HepG2 (cell line): Measurements from ENCODE around the gene ZBTB44. TPM values are rescaled to one million over a fixed set of nuclear protein-coding genes. Genes with fewer than 3 reads are reported as not detected.

Experiments
- ATAC-seq: fragments of 200-7000 bp; cut with Tn5 transposase; 3 replicates; pipeline ENCODE4 v1.9.1; 2020; ENCODE audit warnings: mild to moderate bottlenecking, moderate library complexity
- BruUV-seq: library from RNA; stranded (reverse); fragments of 400-500 nt; replicated peaks from 2 replicates; lab custom pipeline; 2021; lab: Mats Ljungman, UMichigan
- CTCF ChIA-PET: fragments of 300-600 bp; formaldehyde crosslinking; extraction: SDS; loops from one replicate; lab custom pipeline; 2021; ENCODE audit warnings: low total read pairs, inconsistent platforms, low intra/inter-chr PET ratio; lab: Yijun Ruan, JAX
- POLR2A ChIA-PET: fragments of 350-600 bp; sonication (Branson Sonifier 250); formaldehyde crosslinking; loops from one replicate; lab custom pipeline; 2020; ENCODE audit warnings: antibody characterized with exemption, inconsistent platforms; lab: Yijun Ruan, JAX
- DNase-seq: peaks from one replicate; pipeline ENCODE4 v3.0.0-alpha.2; 2015; ENCODE audit warnings: low spot score
- FAIRE-seq: peaks from 3 replicates; lab custom pipeline; 2011; peaks lifted over from hg19 to GRCh38; lab: Jason Lieb, UNC
- H2AFZ ChIP-seq: one replicate; pipeline ENCODE4 v1.6.1; 2011; ENCODE audit warnings: low read length, inconsistent platforms
- H3K27ac ChIP-seq: fragments of 300-600 bp; 3 replicates; pipeline ENCODE4 v1.8.0; 2011; ENCODE audit warnings: mixed run types, mild to moderate bottlenecking, mixed read lengths, low read length, inconsistent platforms; ENCODE audit not compliant: insufficient read depth; ENCODE audit errors: extremely low read length
- H3K27me3 ChIP-seq, 2 experiments: fragments of 200-600 bp in 1 of 2; 2 replicates in 1 of 2; 3 replicates in 1 of 2; pipeline versions ENCODE4 v1.6.0 to v1.8.0; 2011; ENCODE audit warnings: low read length in 2 of 2, mild to moderate bottlenecking in 2 of 2, moderate library complexity in 2 of 2, inconsistent platforms in 1 of 2; ENCODE audit not compliant: insufficient read depth in 2 of 2, control insufficient read depth in 1 of 2
- H3K36me3 ChIP-seq, 2 experiments: fragments of 200-600 bp in 1 of 2; replicated peaks in 1 of 2; 2 replicates in 1 of 2; 3 replicates in 1 of 2; pipeline versions ENCODE4 v1.5.1 to v1.8.0; 2011; ENCODE audit warnings: low read length in 2 of 2, inconsistent platforms in 1 of 2; ENCODE audit not compliant: insufficient read depth in 2 of 2, control insufficient read depth in 1 of 2
- H3K4me1 ChIP-seq: 2 replicates; pipeline ENCODE4 v1.5.1; 2012; ENCODE audit warnings: low read length, inconsistent platforms; ENCODE audit not compliant: insufficient read depth
- H3K4me2 ChIP-seq: 2 replicates; pipeline ENCODE4 v1.6.0; 2011; ENCODE audit warnings: low read depth, low read length, inconsistent platforms
- H3K4me3 ChIP-seq, 3 experiments: fragments of 200-600 bp in 1 of 3; sonication (generic), shearing (Covaris generic) in 1 of 3; replicated peaks in 1 of 3; 2 replicates each; pipeline ENCODE4 v1.5.1; 2011 to 2016; ENCODE audit warnings: low read length in 3 of 3, inconsistent platforms in 2 of 3, low read depth in 2 of 3, mild to moderate bottlenecking in 2 of 3, control low read depth in 1 of 3, mixed read lengths in 1 of 3; ENCODE audit not compliant: insufficient read depth in 1 of 3
- H3K79me2 ChIP-seq: one replicate; pipeline ENCODE4 v1.6.1; 2011; ENCODE audit warnings: low read length, inconsistent platforms; ENCODE audit not compliant: insufficient read depth
- H3K9ac ChIP-seq: 2 replicates; pipeline ENCODE4 v1.6.0; 2011; ENCODE audit warnings: mild to moderate bottlenecking, low read depth, low read length, inconsistent platforms; ENCODE audit not compliant: insufficient read depth
- H3K9me3 ChIP-seq: 2 replicates; pipeline ENCODE4 v1.5.1; 2012; ENCODE audit warnings: mild to moderate bottlenecking, low read length
- H4K20me1 ChIP-seq: 2 replicates; pipeline ENCODE4 v1.6.0; 2011; ENCODE audit warnings: inconsistent platforms, mild to moderate bottlenecking, low read length, moderate library complexity; ENCODE audit not compliant: insufficient read depth
- ATRX ChIP-seq: sonication (generic); formaldehyde crosslinking; IDR thresholded peaks from 2 replicates; pipeline ENCODE4 v1.4.0; 2020; ENCODE audit warnings: missing genetic modification reagents, borderline replicate concordance
- HNF4G ChIP-seq, 2 experiments: sonication (generic) in 1 of 2; formaldehyde crosslinking in 1 of 2; IDR thresholded peaks; 2 replicates each; pipeline versions ENCODE4 v1.4.0 to v1.6.1; 2011 to 2020; ENCODE audit warnings: borderline replicate concordance in 2 of 2, low read depth in 2 of 2, mild to moderate bottlenecking in 2 of 2, low read length in 1 of 2, missing genetic modification reagents in 1 of 2, moderate library complexity in 1 of 2
- KDM5A ChIP-seq: fragments of 200-600 bp; sonication (generic); IDR thresholded peaks from 2 replicates; pipeline ENCODE4 v1.7.0; 2018; ENCODE audit warnings: antibody characterized with exemption, mild to moderate bottlenecking, low read length, borderline replicate concordance
- MATR3 ChIP-seq: sonication (generic); formaldehyde crosslinking; IDR thresholded peaks from 2 replicates; pipeline ENCODE4 v1.4.0; 2020; ENCODE audit warnings: missing genetic modification reagents
- MEIS2 ChIP-seq: sonication (generic); formaldehyde crosslinking; IDR thresholded peaks from 2 replicates; pipeline ENCODE4 v1.9.0; 2021; ENCODE audit warnings: mild to moderate bottlenecking, missing genetic modification reagents
- MNT ChIP-seq: fragments of 450-650 bp; IDR thresholded peaks from 2 replicates; pipeline ENCODE4 v1.6.1; 2016
- NONO ChIP-seq, 2 experiments: fragments of 450-650 bp in 1 of 2; sonication (generic) in 1 of 2; formaldehyde crosslinking in 1 of 2; IDR thresholded peaks in 1 of 2; conservative IDR thresholded peaks in 1 of 2; 2 replicates each; pipeline versions ENCODE4 v1.6.1 to v1.8.0; 2017 to 2022; ENCODE audit warnings: mild to moderate bottlenecking in 1 of 2, missing genetic modification reagents in 1 of 2, moderate library complexity in 1 of 2
- SALL1 ChIP-seq: sonication (generic); formaldehyde crosslinking; IDR thresholded peaks from 2 replicates; pipeline ENCODE4 v1.8.0; 2022; ENCODE audit warnings: mild to moderate bottlenecking, missing genetic modification reagents
- SNAI1 ChIP-seq: sonication (generic); formaldehyde crosslinking; IDR thresholded peaks from 2 replicates; pipeline ENCODE4 v1.5.0; 2020; ENCODE audit warnings: mild to moderate bottlenecking, missing genetic modification reagents, borderline replicate concordance
- SP5 ChIP-seq: IDR thresholded peaks from 2 replicates; pipeline ENCODE4 v1.6.1; 2016; ENCODE audit warnings: low read depth, borderline replicate concordance
- THYN1 ChIP-seq: sonication (generic); formaldehyde crosslinking; IDR thresholded peaks from 2 replicates; pipeline ENCODE4 v1.8.1; 2023; ENCODE audit warnings: low read depth, mild to moderate bottlenecking, moderate library complexity, missing genetic modification reagents, borderline replicate concordance
- ZNF546 ChIP-seq: sonication (generic); formaldehyde crosslinking; conservative IDR thresholded peaks from 2 replicates; pipeline ENCODE4 v1.8.1; 2023; ENCODE audit warnings: mild to moderate bottlenecking, missing genetic modification reagents
- ZNF816 ChIP-seq: sonication (generic); formaldehyde crosslinking; IDR thresholded peaks from 2 replicates; pipeline ENCODE4 v1.8.0; 2022; ENCODE audit warnings: missing genetic modification reagents, mild to moderate bottlenecking, borderline replicate concordance
- WGBS: methylation state at CpG from one replicate; pipeline ENCODE4 v1.1.6; 2017; ENCODE audit warnings: low lambda C conversion rate; 5-methylcytosine and 5-hydroxymethylcytosine counted together
- in situ Hi-C: cut with HindIII; loops from 2 replicates; pipeline ENCODE4 v1.10.0; 2017; ENCODE audit warnings: low pct_unique_long_range_greater_than_20kb; ENCODE audit not compliant: extremely low pct_ligation_motif_present
- intact Hi-C: fragments of 100-400 bp; cut with micrococcal nuclease; formaldehyde crosslinking; loops from one replicate; pipeline ENCODE4 v1.10.0; 2022; ENCODE audit not compliant: unreplicated experiment
- polyA plus RNA-seq, 8 experiments: library from polyadenylated mRNA; depleted of rRNA in 3 of 8; stranded (reverse) in 7 of 8; unstranded in 1 of 8; fragments of >200 nt; fragmentation: Illumina TruSeq in 4 of 8; extraction: Trizol in 4 of 8; gene quantifications; 2 replicates each; pipeline versions ENCODE4 v1.2.1 to v1.2.3, GENCODE V29; 2011 to 2016; ENCODE audit warnings: low read depth in 4 of 8, missing spikeins in 1 of 8, mixed read lengths in 1 of 8; ENCODE audit not compliant: insufficient read depth in 1 of 8
- total RNA-seq, 5 experiments: library from RNA; depleted of rRNA; stranded (reverse); fragments of >200 nt; fragmentation: Illumina TruSeq; extraction: Trizol; gene quantifications; 2 replicates each; pipeline ENCODE4 v1.2.3, GENCODE V29; 2016; ENCODE audit warnings: low read depth in 1 of 5

ZBTB44 gene
- total and polyA plus RNA-seq, 2 of the 13 experiments (the other 11 are each of a cell fraction or from before 2014, with no cell fraction given) = 22.8 to 23.6 TPM

- ChIA-PET POLR2A (no interaction called here), CTCF (interaction anchor here (0.8 to 1.6 kb wide), 3 partner anchors 43 to 648 kb away, joined by 3 to 4 read pairs (median 3); no protein-coding TSS in a partner anchor)
- ATAC-seq (no peak), FAIRE-seq (no peak), DNase-seq (no peak)
- Histone ChIP-seq H2AFZ (no peak overlapping the region), H3K79me2 (no peaks in the 10 kb centered on the region), H3K4me2 (no peak overlapping the region), H4K20me1 (no peaks in the 10 kb centered on the region), H3K9me3 (no peaks in the 10 kb centered on the region), H3K27ac (no peak overlapping the region), H3K36me3 (no peaks in the 10 kb centered on the region), H3K9ac (no peak overlapping the region), H3K27me3 (peaks cover 0 to 25% of the 10 kb centered on the region in 2 experiments; a peak in 4 of 5 replicates), H3K4me3 (no peak overlapping the region), H3K4me1 (peaks cover 22% of the 10 kb centered on the region)
- BruUV-seq = no TSS peak
- 82% methylated on average over 9 of the region's 9 CpGs for WGBS
- in situ Hi-C loops = loop anchor here (5.0 to 25.0 kb wide), 4 partner anchors 151 to 673 kb away; no protein-coding TSS in a partner anchor
- no peak for TF ChIP-seq ATRX
- TF ChIP-seq SP5 (CRISPR knock-in tag) = no peak
- TF ChIP-seq ZNF546 (CRISPR knock-in tag) = no peak
- TF ChIP-seq ZNF816 = no peak
- no peak for TF ChIP-seq SNAI1 (CRISPR knock-in tag)
- TF ChIP-seq NONO (IDR thresholded peaks at IDR 0.05) = peak; percentile 54; the same call in 1 of the 2 replicates
- no peak for TF ChIP-seq NONO (CRISPR knock-in tag; conservative IDR thresholded peaks at IDR 0.05)
- TF ChIP-seq MEIS2 (CRISPR knock-in tag) = no peak
- TF ChIP-seq THYN1 (CRISPR knock-in tag) = no peak
- TF ChIP-seq MATR3 (CRISPR knock-in tag) = no peak
- TF ChIP-seq KDM5A = no peak
- TF ChIP-seq MNT = peak; percentile 56
- TF ChIP-seq HNF4G (IDR thresholded peaks at IDR 0.05; ENCODE audit: borderline replicate concordance, low read depth, low read length) = no peak
- TF ChIP-seq HNF4G (CRISPR knock-in tag; IDR thresholded peaks at IDR 0.05; ENCODE audit: borderline replicate concordance, low read depth) = no peak
- TF ChIP-seq SALL1 = no peak
- intact Hi-C loops = loop anchor here (1.0 to 5.0 kb wide), 4 partner anchors 157 to 681 kb away; no protein-coding TSS in a partner anchor
Measured at GRCh38 chr11:130213979-130214281, 100.8 kb downstream of the ZBTB44 start.
